Caco-2 (cell line): ENCODE measurements around the gene RHBDF1. TPM values are rescaled to one million over a fixed set of nuclear protein-coding genes. Genes with fewer than 3 reads are reported as not detected.

Experiments
- BruUV-seq: library from RNA; stranded (reverse); fragments of 400-500 nt; replicated peaks from 2 replicates; lab custom pipeline; 2021; lab: Mats Ljungman, UMichigan
- CTCF ChIA-PET: fragments of 300-600 bp; sonication (Branson Sonifier 250); formaldehyde crosslinking; loops from one replicate; lab custom pipeline; 2022; ENCODE audit warnings: antibody characterized with exemption; lab: Charles Lee
- POLR2A ChIA-PET: fragments of 300-600 bp; sonication (Branson Sonifier 250); formaldehyde crosslinking; loops from one replicate; lab custom pipeline; 2022; ENCODE audit warnings: antibody characterized with exemption; lab: Charles Lee
- DNase-seq, 2 experiments: peaks; one replicate each; pipeline versions ENCODE4 v3.0.0 to v3.0.0-alpha.2; 2020 to 2022
- H3K27me3 ChIP-seq: replicated peaks from 2 replicates; pipeline ENCODE4 v1.6.0; 2011; ENCODE audit warnings: low read length; ENCODE audit not compliant: control insufficient read depth, insufficient read depth
- H3K36me3 ChIP-seq: 2 replicates; pipeline ENCODE4 v1.5.1; 2011; ENCODE audit warnings: low read length; ENCODE audit not compliant: control insufficient read depth, insufficient read depth
- H3K4me1 ChIP-seq: fragments of 250-450 bp; sonication (Bioruptor Pico); 2 replicates; pipeline ENCODE4 v1.5.1; 2020; ENCODE audit warnings: mild to moderate bottlenecking
- H3K4me3 ChIP-seq: 2 replicates; pipeline ENCODE4 v1.5.1; 2011; ENCODE audit warnings: low read depth, mild to moderate bottlenecking, control low read depth, low read length
- H3K9me3 ChIP-seq: fragments of 250-450 bp; sonication (Bioruptor Pico); 2 replicates; pipeline ENCODE4 v1.5.1; 2020; ENCODE audit warnings: mild to moderate bottlenecking, moderate library complexity
- H3K27ac Mint-ChIP-seq: one replicate; pipeline ENCODE4 v1.8.0; 2022; ENCODE audit warnings: mixed read lengths; ENCODE audit not compliant: unreplicated experiment
- H3K27me3 Mint-ChIP-seq: one replicate; pipeline ENCODE4 v1.8.0; 2022; ENCODE audit warnings: mixed read lengths; ENCODE audit not compliant: insufficient read depth, unreplicated experiment
- H3K36me3 Mint-ChIP-seq: one replicate; pipeline ENCODE4 v1.8.0; 2022; ENCODE audit warnings: mild to moderate bottlenecking, mixed read lengths; ENCODE audit not compliant: insufficient read depth, unreplicated experiment
- H3K4me1 Mint-ChIP-seq: one replicate; pipeline ENCODE4 v1.8.0; 2022; ENCODE audit warnings: low read depth, mixed read lengths; ENCODE audit not compliant: unreplicated experiment
- H3K4me3 Mint-ChIP-seq: one replicate; pipeline ENCODE4 v1.8.0; 2022; ENCODE audit warnings: mild to moderate bottlenecking, moderate library complexity, mixed read lengths; ENCODE audit not compliant: unreplicated experiment
- H3K9me3 Mint-ChIP-seq: one replicate; pipeline ENCODE4 v1.8.0; 2022; ENCODE audit warnings: mixed read lengths; ENCODE audit not compliant: unreplicated experiment
- CTCF ChIP-seq, 2 experiments: fragments of 200-600 bp in 1 of 2; IDR thresholded peaks; 1 replicate in 1 of 2; 2 replicates in 1 of 2; pipeline versions ENCODE4 v1.5.1 to v1.8.0; 2011 to 2022; ENCODE audit warnings: antibody characterized with exemption in 1 of 2, control low read depth in 1 of 2, inconsistent platforms in 1 of 2, low read depth in 1 of 2, low read length in 1 of 2, mild to moderate bottlenecking in 1 of 2, moderate library complexity in 1 of 2; ENCODE audit not compliant: insufficient read depth in 1 of 2, severe bottlenecking in 1 of 2, unreplicated experiment in 1 of 2
- intact Hi-C: fragments of 100-400 bp; cut with micrococcal nuclease; formaldehyde crosslinking; loops from one replicate; pipeline ENCODE4 v1.10.0; 2022; ENCODE audit not compliant: unreplicated experiment
- total RNA-seq: library from RNA; stranded (reverse); gene quantifications from 2 replicates; pipeline ENCODE4 v1.2.3, GENCODE V29; 2022

RHBDF1 gene
- total RNA-seq, 1 experiment from 2014 or later, result 62.3 TPM

GRCh38 chr16:91484-91883, 19.1 kb upstream of the RHBDF1 start:
- POLR2A ChIA-PET, result no interaction called here
- Mint-ChIP-seq H3K36me3 (peaks cover 31% of the 10 kb centered on the region), H3K27me3 (no peaks in the 10 kb centered on the region), H3K27ac (no peak overlapping the region), H3K9me3 (no peaks in the 10 kb centered on the region), H3K4me1 (no peaks in the 10 kb centered on the region), H3K4me3 (no peak overlapping the region)
- no peak for TF ChIP-seq CTCF (IDR thresholded peaks at IDR 0.05; ENCODE audit: insufficient read depth in 1 of 2, low read depth in 1 of 2, low read length in 1 of 2, severe bottlenecking in 1 of 2, unreplicated experiment in 1 of 2)
- Histone ChIP-seq H3K4me3 (no peak overlapping the region), H3K27me3 (no peaks in the 10 kb centered on the region), H3K4me1 (no peaks in the 10 kb centered on the region), H3K36me3 (no peaks in the 10 kb centered on the region; the same call in none of the 2 replicates), H3K9me3 (no peaks in the 10 kb centered on the region)
- intact Hi-C loops, result no loop called here
- BruUV-seq, result no TSS peak
- no peak for DNase-seq
- CTCF ChIA-PET, result interaction anchor here (1.3 kb wide), 1 partner anchor 27 kb away, joined by 3 read pairs; no protein-coding TSS in a partner anchor

GRCh38 chr16:89391-90302, 17.2 kb upstream of the RHBDF1 start:
- no peak for TF ChIP-seq CTCF (IDR thresholded peaks at IDR 0.05; ENCODE audit: insufficient read depth in 1 of 2, low read depth in 1 of 2, low read length in 1 of 2, severe bottlenecking in 1 of 2, unreplicated experiment in 1 of 2)
- no peak overlapping the region for H3K27ac Mint-ChIP-seq
- Histone ChIP-seq H3K27me3 (no peaks in the 10 kb centered on the region), H3K9me3 (no peaks in the 10 kb centered on the region), H3K36me3 (no peaks in the 10 kb centered on the region; the same call in none of the 2 replicates), H3K4me3 (no peak overlapping the region), H3K4me1 (no peaks in the 10 kb centered on the region)
- ChIA-PET POLR2A (no interaction called here), CTCF (no interaction called here)
- intact Hi-C loops, result no loop called here
- no peaks in the 10 kb centered on the region for H3K4me1 Mint-ChIP-seq
- H3K4me3 Mint-ChIP-seq, result no peak overlapping the region
- H3K9me3 Mint-ChIP-seq, result no peaks in the 10 kb centered on the region
- H3K36me3 Mint-ChIP-seq, result peaks cover 46% of the 10 kb centered on the region
- DNase-seq, result no peak
- no peaks in the 10 kb centered on the region for H3K27me3 Mint-ChIP-seq
- BruUV-seq, result no TSS peak

GRCh38 chr16:88613-89012, 16.2 kb upstream of the RHBDF1 start:
- ChIA-PET POLR2A (no interaction called here), CTCF (no interaction called here)
- TF ChIP-seq CTCF (IDR thresholded peaks at IDR 0.05; ENCODE audit: insufficient read depth in 1 of 2, low read depth in 1 of 2, low read length in 1 of 2, severe bottlenecking in 1 of 2, unreplicated experiment in 1 of 2), result no peak
- Mint-ChIP-seq H3K4me3 (no peak overlapping the region), H3K27ac (no peak overlapping the region), H3K27me3 (no peaks in the 10 kb centered on the region), H3K4me1 (no peaks in the 10 kb centered on the region), H3K36me3 (peaks cover 47% of the 10 kb centered on the region), H3K9me3 (no peaks in the 10 kb centered on the region)
- no peak overlapping the region for H3K4me3 ChIP-seq
- DNase-seq, result no peak
- no peaks in the 10 kb centered on the region for H3K9me3 ChIP-seq
- no peaks in the 10 kb centered on the region; the same call in none of the 2 replicates for H3K36me3 ChIP-seq
- BruUV-seq, result no TSS peak
- no peaks in the 10 kb centered on the region for H3K27me3 ChIP-seq
- intact Hi-C loops, result no loop called here
- no peaks in the 10 kb centered on the region for H3K4me1 ChIP-seq
